A549 (cell line): ENCODE measurements around the gene ADCY10. TPM values are rescaled to one million over a fixed set of nuclear protein-coding genes. Genes with fewer than 3 reads are reported as not detected.

Experiments used
- ATAC-seq, 2 experiments: fragments of 200-7000 bp in 1 of 2; fragments of >200 bp in 1 of 2; cut with Nextera tagmentation in 1 of 2; cut with Tn5 transposase in 1 of 2; 3 replicates each; pipeline versions ENCODE4 v1.8.0 to v1.9.1; 2018 to 2020; ENCODE audit warnings: mild to moderate bottlenecking in 1 of 2, moderate library complexity in 1 of 2
- CTCF ChIA-PET: fragments of 300-600 bp; sonication (Branson Sonifier 250); formaldehyde crosslinking; extraction: SDS; loops from one replicate; lab custom pipeline; 2021; ENCODE audit warnings: antibody characterized with exemption, inconsistent platforms; lab: Yijun Ruan, JAX
- POLR2A ChIA-PET: fragments of 350-600 bp; formaldehyde crosslinking; extraction: SDS; loops from one replicate; lab custom pipeline; 2021; ENCODE audit warnings: antibody characterized with exemption, inconsistent platforms; lab: Yijun Ruan, JAX
- DNase-seq, 2 experiments: peaks; one replicate each; pipeline versions ENCODE4 v3.0.0 to v3.0.0-alpha.2; 2011 to 2016; ENCODE audit warnings: low read depth in 1 of 2, low spot score in 1 of 2
- FAIRE-seq: peaks from 2 replicates; lab custom pipeline; 2011; peaks lifted over from hg19 to GRCh38; lab: Jason Lieb, UNC
- H3K27ac ChIP-seq, 2 experiments: fragments of >200 bp; sonication (Bioruptor Twin); formaldehyde crosslinking; 3 replicates each; pipeline ENCODE4 v1.5.1; 2016 to 2017
- H3K4me1 ChIP-seq: fragments of >200 bp; sonication (Bioruptor Twin); formaldehyde crosslinking; 3 replicates; pipeline ENCODE4 v1.6.1; 2016
- H3K4me2 ChIP-seq: fragments of >200 bp; sonication (Bioruptor Twin); formaldehyde crosslinking; 3 replicates; pipeline ENCODE4 v1.6.1; 2016
- H3K4me3 ChIP-seq: fragments of >200 bp; sonication (Bioruptor Twin); formaldehyde crosslinking; 3 replicates; pipeline ENCODE4 v1.5.1; 2016
- H3K9me3 ChIP-seq: fragments of >200 bp; sonication (Bioruptor Twin); formaldehyde crosslinking; 3 replicates; pipeline ENCODE4 v1.6.1; 2016
- CBX2 ChIP-seq: fragments of 200-600 bp; sonication (generic); IDR thresholded peaks from 2 replicates; pipeline ENCODE4 v1.6.1; 2016; ENCODE audit warnings: low read depth, mild to moderate bottlenecking, borderline replicate concordance
- CBX8 ChIP-seq: fragments of 200-600 bp; sonication (generic); IDR thresholded peaks from 2 replicates; pipeline ENCODE4 v1.6.1; 2016
- CEBPB ChIP-seq, 2 experiments: fragments of >200 bp in 1 of 2; sonication (Bioruptor Twin) in 1 of 2; formaldehyde crosslinking in 1 of 2; IDR thresholded peaks; 2 replicates each; pipeline ENCODE4 v1.6.1; 2012 to 2016
- CHD2 ChIP-seq: fragments of 150-350 bp; IDR thresholded peaks from 2 replicates; pipeline ENCODE4 v1.6.1; 2014; ENCODE audit warnings: low read length; ENCODE audit not compliant: partially characterized antibody
- CTCF ChIP-seq: fragments of >200 bp; sonication (Bioruptor Twin); formaldehyde crosslinking; IDR thresholded peaks from 3 replicates; pipeline ENCODE4 v1.5.1; 2016
- EHF ChIP-seq: fragments of 250-450 bp; sonication (Bioruptor Pico); IDR thresholded peaks from 2 replicates; pipeline ENCODE4 v1.5.0; 2020; ENCODE audit warnings: mild to moderate bottlenecking
- EHMT2 ChIP-seq: fragments of 200-600 bp; sonication (generic); IDR thresholded peaks from 2 replicates; pipeline ENCODE4 v1.6.1; 2016; ENCODE audit warnings: antibody characterized with exemption, low read depth, mild to moderate bottlenecking, moderate library complexity
- ESRRA ChIP-seq: fragments of 150-350 bp; IDR thresholded peaks from 2 replicates; pipeline ENCODE4 v1.6.1; 2014; ENCODE audit warnings: mild to moderate bottlenecking, low read length, borderline replicate concordance
- FOSL2 ChIP-seq, 2 experiments: fragments of 450-650 bp in 1 of 2; fragments of >200 bp in 1 of 2; sonication (Bioruptor Twin) in 1 of 2; formaldehyde crosslinking; IDR thresholded peaks; 2 replicates each; pipeline versions ENCODE4 v1.5.0 to v1.6.1; 2016 to 2020; ENCODE audit warnings: mild to moderate bottlenecking in 1 of 2, moderate library complexity in 1 of 2
- JUN ChIP-seq, 2 experiments: fragments of >200 bp; sonication (Bioruptor Twin); formaldehyde crosslinking; IDR thresholded peaks; 2 replicates in 1 of 2; 3 replicates in 1 of 2; pipeline ENCODE4 v1.6.1; 2016 to 2017
- KDM5A ChIP-seq: fragments of 200-600 bp; sonication (generic); IDR thresholded peaks from 2 replicates; pipeline ENCODE4 v1.6.1; 2016; ENCODE audit warnings: antibody characterized with exemption, mild to moderate bottlenecking
- NR3C1 ChIP-seq: fragments of >200 bp; sonication (Bioruptor Twin); formaldehyde crosslinking; IDR thresholded peaks from 3 replicates; pipeline ENCODE4 v1.6.1; 2017
- POLR2AphosphoS2 ChIP-seq: conservative IDR thresholded peaks from 2 replicates; pipeline ENCODE4 v1.6.1; 2012; ENCODE audit warnings: low read length, improper control_type of control experiment, inconsistent platforms
- RCOR1 ChIP-seq: fragments of 150-350 bp; IDR thresholded peaks from 2 replicates; pipeline ENCODE4 v1.6.1; 2014; ENCODE audit warnings: antibody characterized with exemption, low read length, low read depth
- REST ChIP-seq: fragments of 200-600 bp; sonication (generic); IDR thresholded peaks from 2 replicates; pipeline ENCODE4 v1.6.1; 2016; ENCODE audit warnings: antibody characterized with exemption, mild to moderate bottlenecking, moderate library complexity
- SMC3 ChIP-seq: fragments of >200 bp; sonication (Bioruptor Twin); formaldehyde crosslinking; IDR thresholded peaks from 3 replicates; pipeline ENCODE4 v1.6.1; 2018; ENCODE audit warnings: inconsistent platforms
- TFCP2L1 ChIP-seq: fragments of 250-450 bp; sonication (Bioruptor Pico); IDR thresholded peaks from 2 replicates; pipeline ENCODE4 v1.5.0; 2021; ENCODE audit warnings: mild to moderate bottlenecking
- ZNF302 ChIP-seq: fragments of 250-450 bp; sonication (Bioruptor Pico); IDR thresholded peaks from 2 replicates; pipeline ENCODE4 v1.9.0; 2021; ENCODE audit warnings: inconsistent platforms, mild to moderate bottlenecking, moderate library complexity
- ZSCAN20 ChIP-seq: fragments of 250-450 bp; sonication (Bioruptor Pico); IDR thresholded peaks from 2 replicates; pipeline ENCODE4 v1.8.0; 2022; ENCODE audit warnings: mild to moderate bottlenecking, moderate library complexity
- WGBS: methylation state at CpG from one replicate; pipeline ENCODE4 v1.1.6; 2017; ENCODE audit errors: missing lambda C conversion rate; 5-methylcytosine and 5-hydroxymethylcytosine counted together
- polyA plus RNA-seq, 4 experiments: library from polyadenylated mRNA; depleted of rRNA in 3 of 4; stranded (reverse); fragments of >200 nt; fragmentation: RNase III in 1 of 4; extraction: RNeasy Plus Mini Kit Qiagen cat#74134 plus additional on column Dnase treatment in 1 of 4; gene quantifications; 2 replicates in 3 of 4; 3 replicates in 1 of 4; pipeline ENCODE4 v1.2.3, GENCODE V29; 2011 to 2017
- TF ChIP-seq, protein P1 (sequence below): fragments of 250-450 bp; sonication (Bioruptor Pico); IDR thresholded peaks from 2 replicates; pipeline ENCODE4 v1.5.0; 2020; ENCODE audit warnings: low read depth, mild to moderate bottlenecking, moderate library complexity
- TF ChIP-seq, protein P2 (sequence below): fragments of 150-350 bp; IDR thresholded peaks from 2 replicates; pipeline ENCODE4 v1.6.1; 2014; ENCODE audit warnings: low read depth, mild to moderate bottlenecking, low read length
- TF ChIP-seq, protein P3 (sequence below): IDR thresholded peaks from 2 replicates; pipeline ENCODE4 v1.6.1; 2012; ENCODE audit warnings: low read depth, borderline replicate concordance
- TF ChIP-seq, protein P4 (sequence below): IDR thresholded peaks from 2 replicates; pipeline ENCODE4 v1.6.1; 2012

The ADCY10 gene
- polyA plus RNA-seq, 2 of the 4 experiments (the other 2 are of a cell fraction) = 0.03 to 0.18 TPM

DNA sequence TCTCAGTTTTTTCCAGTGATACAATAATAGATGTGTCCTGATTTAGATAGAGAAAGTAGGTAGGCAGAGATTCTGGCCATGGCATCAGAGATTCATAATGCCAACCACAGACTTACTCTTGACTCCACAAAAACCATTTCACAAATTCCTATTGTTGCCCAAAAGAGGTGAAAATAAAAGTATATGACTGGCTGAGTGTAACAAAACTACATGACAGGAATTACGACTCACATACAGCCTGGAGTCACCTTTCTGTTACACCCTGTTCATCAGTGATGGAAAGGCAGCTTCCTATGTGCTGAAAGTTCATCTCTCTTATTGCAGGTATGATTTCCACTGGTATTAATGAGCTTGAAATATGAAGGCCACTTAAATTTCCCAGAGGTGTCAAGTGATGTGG lies 119.9 kb downstream of the ADCY10 start:
- no peaks in the 10 kb centered on the region for H3K9me3 ChIP-seq
- CTCF ChIA-PET = interaction anchor here (1.3 kb wide), 1 partner anchor 9 kb away, joined by 4 read pairs; no protein-coding TSS in a partner anchor
- ATAC-seq = no peak
- H3K4me2 ChIP-seq = no peak overlapping the region
- TF ChIP-seq EHF (CRISPR knock-in tag) (no peak), NR3C1 (no peak), CBX2 (no peak), POLR2AphosphoS2 (no peak), FOSL2 (IDR thresholded peaks at IDR 0.05) (no peak), FOSL2 (CRISPR knock-in tag; IDR thresholded peaks at IDR 0.05) (no peak), ZSCAN20 (CRISPR knock-in tag) (no peak), JUN (IDR thresholded peaks at IDR 0.05) (no peak), EHMT2 (no peak), REST (no peak), TFCP2L1 (CRISPR knock-in tag) (no peak), RCOR1 (no peak), SMC3 (no peak)
- TF ChIP-seq, protein P1, sequence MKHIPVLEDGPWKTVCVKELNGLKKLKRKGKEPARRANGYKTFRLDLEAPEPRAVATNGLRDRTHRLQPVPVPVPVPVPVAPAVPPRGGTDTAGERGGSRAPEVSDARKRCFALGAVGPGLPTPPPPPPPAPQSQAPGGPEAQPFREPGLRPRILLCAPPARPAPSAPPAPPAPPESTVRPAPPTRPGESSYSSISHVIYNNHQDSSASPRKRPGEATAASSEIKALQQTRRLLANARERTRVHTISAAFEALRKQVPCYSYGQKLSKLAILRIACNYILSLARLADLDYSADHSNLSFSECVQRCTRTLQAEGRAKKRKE = no peak
- TF ChIP-seq, protein P2, sequence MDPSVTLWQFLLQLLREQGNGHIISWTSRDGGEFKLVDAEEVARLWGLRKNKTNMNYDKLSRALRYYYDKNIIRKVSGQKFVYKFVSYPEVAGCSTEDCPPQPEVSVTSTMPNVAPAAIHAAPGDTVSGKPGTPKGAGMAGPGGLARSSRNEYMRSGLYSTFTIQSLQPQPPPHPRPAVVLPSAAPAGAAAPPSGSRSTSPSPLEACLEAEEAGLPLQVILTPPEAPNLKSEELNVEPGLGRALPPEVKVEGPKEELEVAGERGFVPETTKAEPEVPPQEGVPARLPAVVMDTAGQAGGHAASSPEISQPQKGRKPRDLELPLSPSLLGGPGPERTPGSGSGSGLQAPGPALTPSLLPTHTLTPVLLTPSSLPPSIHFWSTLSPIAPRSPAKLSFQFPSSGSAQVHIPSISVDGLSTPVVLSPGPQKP = no peak
- WGBS = 77% methylated on average over 1 of the region's 1 CpG
- POLR2A ChIA-PET = no interaction called here
- no peak for FAIRE-seq
- H3K27ac ChIP-seq = no peak overlapping the region
- peaks cover 28% of the 10 kb centered on the region; the same call in 2 of the 3 replicates for H3K4me1 ChIP-seq
- DNase-seq = no peak
- H3K4me3 ChIP-seq = no peak overlapping the region

DNA sequence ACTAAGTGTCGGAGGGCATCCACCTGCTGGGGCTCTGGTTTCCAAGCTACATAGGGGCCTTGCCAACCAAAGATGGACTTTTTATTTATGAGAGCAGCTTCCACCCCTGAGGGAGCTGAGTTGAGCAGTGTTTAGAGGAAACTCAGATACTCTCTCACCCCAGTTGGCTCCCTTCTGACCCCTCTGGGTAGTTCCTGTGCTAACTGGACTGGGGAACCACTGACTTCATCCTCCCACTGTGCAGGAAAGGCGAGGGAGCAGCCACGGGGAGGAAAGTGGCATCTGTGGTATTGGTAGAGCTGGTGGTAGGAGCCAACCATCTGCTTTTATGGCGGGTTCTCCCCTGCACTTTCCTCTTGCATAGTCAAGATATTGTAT lies 121.8 kb downstream of the ADCY10 start:
- Histone ChIP-seq H3K27ac (no peak overlapping the region), H3K4me2 (no peak overlapping the region), H3K4me1 (peaks cover 18% of the 10 kb centered on the region; the same call in 1 of the 3 replicates), H3K9me3 (no peaks in the 10 kb centered on the region), H3K4me3 (no peak overlapping the region)
- no peak for FAIRE-seq
- WGBS = 98% methylated on average over 4 of the region's 4 CpGs
- POLR2A ChIA-PET = no interaction called here
- CTCF ChIA-PET = interaction anchor here (0.9 to 2.2 kb wide), 5 partner anchors 9 to 71 kb away, joined by 3 to 6 read pairs (median 3); no protein-coding TSS in a partner anchor
- no peak for ATAC-seq
- DNase-seq = no peak
- TF ChIP-seq CTCF (no peak), KDM5A (no peak), ESRRA (no peak), POLR2AphosphoS2 (no peak), EHMT2 (no peak), EHF (CRISPR knock-in tag) (no peak), CBX8 (no peak), CHD2 (no peak), CEBPB (IDR thresholded peaks at IDR 0.05) (no peak), ZSCAN20 (CRISPR knock-in tag) (no peak), TFCP2L1 (CRISPR knock-in tag) (no peak), ZNF302 (no peak), FOSL2 (IDR thresholded peaks at IDR 0.05) (no peak), FOSL2 (CRISPR knock-in tag; IDR thresholded peaks at IDR 0.05) (no peak), JUN (IDR thresholded peaks at IDR 0.05) (no peak)
- TF ChIP-seq, protein P3, sequence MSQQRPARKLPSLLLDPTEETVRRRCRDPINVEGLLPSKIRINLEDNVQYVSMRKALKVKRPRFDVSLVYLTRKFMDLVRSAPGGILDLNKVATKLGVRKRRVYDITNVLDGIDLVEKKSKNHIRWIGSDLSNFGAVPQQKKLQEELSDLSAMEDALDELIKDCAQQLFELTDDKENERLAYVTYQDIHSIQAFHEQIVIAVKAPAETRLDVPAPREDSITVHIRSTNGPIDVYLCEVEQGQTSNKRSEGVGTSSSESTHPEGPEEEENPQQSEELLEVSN = no peak
- TF ChIP-seq, protein P2 = no peak
- TF ChIP-seq, protein P4, sequence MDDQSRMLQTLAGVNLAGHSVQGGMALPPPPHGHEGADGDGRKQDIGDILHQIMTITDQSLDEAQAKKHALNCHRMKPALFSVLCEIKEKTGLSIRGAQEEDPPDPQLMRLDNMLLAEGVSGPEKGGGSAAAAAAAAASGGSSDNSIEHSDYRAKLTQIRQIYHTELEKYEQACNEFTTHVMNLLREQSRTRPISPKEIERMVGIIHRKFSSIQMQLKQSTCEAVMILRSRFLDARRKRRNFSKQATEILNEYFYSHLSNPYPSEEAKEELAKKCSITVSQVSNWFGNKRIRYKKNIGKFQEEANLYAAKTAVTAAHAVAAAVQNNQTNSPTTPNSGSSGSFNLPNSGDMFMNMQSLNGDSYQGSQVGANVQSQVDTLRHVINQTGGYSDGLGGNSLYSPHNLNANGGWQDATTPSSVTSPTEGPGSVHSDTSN = no peak
